Keratinocyte (primary cell): ENCODE results near the gene C22orf39. TPM values are rescaled to one million over a fixed set of nuclear protein-coding genes. Genes with fewer than 3 reads are reported as not detected.

Experiments used
- DNase-seq: peaks from one replicate; pipeline ENCODE4 v3.0.0-alpha.2; 2011; ENCODE audit warnings: low read depth, missing footprints, low spot score
- FAIRE-seq: peaks from 2 replicates; lab custom pipeline; 2011; peaks lifted over from hg19 to GRCh38; lab: Jason Lieb, UNC
- H2AFZ ChIP-seq: 2 replicates; pipeline ENCODE4 v1.6.0; 2012; ENCODE audit warnings: low read length, control low read depth, inconsistent platforms; ENCODE audit not compliant: control insufficient read depth
- H3K27ac ChIP-seq: 2 replicates; pipeline ENCODE4 v1.5.1; 2011; ENCODE audit warnings: low read length; ENCODE audit not compliant: control insufficient read depth, insufficient read depth
- H3K27me3 ChIP-seq: 3 replicates; pipeline ENCODE4 v1.6.0; 2011; ENCODE audit warnings: low read length; ENCODE audit not compliant: control insufficient read depth, insufficient read depth; ENCODE audit errors: extremely low read depth
- H3K36me3 ChIP-seq, 2 experiments: 2 replicates in 1 of 2; 3 replicates in 1 of 2; pipeline ENCODE4 v1.5.1; 2011; ENCODE audit warnings: low read length in 2 of 2, mild to moderate bottlenecking in 1 of 2; ENCODE audit not compliant: control insufficient read depth in 2 of 2, insufficient read depth in 2 of 2; ENCODE audit errors: extremely low read depth in 1 of 2
- H3K4me1 ChIP-seq: 3 replicates; pipeline ENCODE4 v1.5.1; 2011; ENCODE audit warnings: low read length; ENCODE audit not compliant: control insufficient read depth, insufficient read depth; ENCODE audit errors: extremely low read depth
- H3K4me2 ChIP-seq: 3 replicates; pipeline ENCODE4 v1.6.0; 2011; ENCODE audit warnings: low read depth, low read length; ENCODE audit not compliant: control insufficient read depth, insufficient read depth; ENCODE audit errors: extremely low read depth
- H3K4me3 ChIP-seq, 3 experiments: fragments of 200-600 bp in 1 of 3; sonication (generic) in 1 of 3; 2 replicates in 2 of 3; 3 replicates in 1 of 3; pipeline ENCODE4 v1.5.1; 2011 to 2016; ENCODE audit warnings: low read length in 3 of 3, mild to moderate bottlenecking in 3 of 3, control low read depth in 2 of 3, inconsistent platforms in 1 of 3, low read depth in 1 of 3, mixed read lengths in 1 of 3, mixed run types in 1 of 3, moderate library complexity in 1 of 3; ENCODE audit not compliant: control insufficient read depth in 2 of 3, insufficient read depth in 2 of 3; ENCODE audit errors: extremely low read depth in 1 of 3
- H3K79me2 ChIP-seq: 2 replicates; pipeline ENCODE4 v1.6.0; 2012; ENCODE audit warnings: low read length; ENCODE audit not compliant: control insufficient read depth, insufficient read depth
- H3K9ac ChIP-seq: 3 replicates; pipeline ENCODE4 v1.6.0; 2011; ENCODE audit warnings: low read length; ENCODE audit not compliant: control insufficient read depth, insufficient read depth; ENCODE audit errors: extremely low read depth
- H3K9me1 ChIP-seq: 3 replicates; pipeline ENCODE4 v1.6.0; 2011; ENCODE audit warnings: low read length; ENCODE audit not compliant: control insufficient read depth, insufficient read depth; ENCODE audit errors: extremely low read depth
- H3K9me3 ChIP-seq: 2 replicates; pipeline ENCODE4 v1.5.1; 2012; ENCODE audit warnings: low read depth, low read length; ENCODE audit not compliant: control insufficient read depth
- H4K20me1 ChIP-seq: 3 replicates; pipeline ENCODE4 v1.6.0; 2011; ENCODE audit warnings: low read length; ENCODE audit not compliant: control insufficient read depth, insufficient read depth; ENCODE audit errors: extremely low read depth
- CTCF ChIP-seq, 3 experiments: IDR thresholded peaks in 1 of 3; conservative IDR thresholded peaks in 1 of 3; optimal IDR thresholded peaks in 1 of 3; 2 replicates in 2 of 3; 3 replicates in 1 of 3; pipeline versions ENCODE3 to v1.5.1; 2011; ENCODE audit warnings: low read length in 3 of 3, mild to moderate bottlenecking in 3 of 3, moderate library complexity in 2 of 3, control low read depth in 1 of 3, inconsistent platforms in 1 of 3; ENCODE audit not compliant: insufficient read depth in 2 of 3; ENCODE audit errors: extremely low read depth in 1 of 3
- EZH2 ChIP-seq: IDR thresholded peaks from one replicate; pipeline ENCODE4 v1.6.1; 2012; ENCODE audit warnings: inconsistent platforms, mild to moderate bottlenecking, low read length, moderate library complexity
- dilution Hi-C: fragments of 300-500 bp; cut with MboI; formaldehyde crosslinking; loops from one replicate; pipeline ENCODE4 v1.7.0; 2020; ENCODE audit warnings: low sequenced_read_pairs; ENCODE audit not compliant: extremely low pct_ligation_motif_present
- polyA plus RNA-seq, 5 experiments: library from polyadenylated mRNA; depleted of rRNA in 3 of 5; stranded (reverse) in 3 of 5; stranded (forward) in 1 of 5; unstranded in 1 of 5; fragments of >200 nt; gene quantifications; 1 replicate in 1 of 5; 2 replicates in 3 of 5; 3 replicates in 1 of 5; pipeline versions ENCODE4 v1.2.1 to v1.2.3, GENCODE V29; 2011 to 2012; ENCODE audit warnings: missing spikeins in 2 of 5, low read depth in 1 of 5, low replicate concordance in 1 of 5

Gene C22orf39
- polyA plus RNA-seq, 1 donor (not counting 4 experiments of a cell fraction or from before 2014, with no cell fraction given): 13.8 TPM

GRCh38 chr22:19466126-19466716 is 18.7 kb upstream of the C22orf39 start:
- dilution Hi-C loops: loop anchor here (10.0 kb wide), 1 partner anchor 59 kb away; the partner anchor contains the start of gene CLDN5
- FAIRE-seq (no peak), DNase-seq (no peak)
- no peaks in the 10 kb centered on the region for H3K9me1 ChIP-seq
- H2AFZ ChIP-seq: no peak overlapping the region
- H4K20me1 ChIP-seq: no peaks in the 10 kb centered on the region
- H3K36me3 ChIP-seq: peaks cover 54 to 56% of the 10 kb centered on the region in 2 experiments
- no peaks in the 10 kb centered on the region for H3K27me3 ChIP-seq
- TF ChIP-seq CTCF (optimal IDR thresholded peaks at IDR 0.05 in 1 of 3, IDR thresholded peaks at IDR 0.05 in 1 of 3, conservative IDR thresholded peaks at IDR 0.05 in 1 of 3; ENCODE audit: extremely low read depth in 1 of 3, insufficient read depth in 2 of 3, low read length in 3 of 3) (no peak), EZH2 (no peak)
- peaks cover 2% of the 10 kb centered on the region for H3K79me2 ChIP-seq
- no peak overlapping the region for H3K4me3 ChIP-seq
- H3K4me2 ChIP-seq: no peak overlapping the region
- no peaks in the 10 kb centered on the region for H3K9me3 ChIP-seq
- H3K27ac ChIP-seq: no peak overlapping the region
- no peak overlapping the region for H3K9ac ChIP-seq
- H3K4me1 ChIP-seq: no peaks in the 10 kb centered on the region

- Histone ChIP-seq H4K20me1 (no peaks in the 10 kb centered on the region), H3K9me1 (no peaks in the 10 kb centered on the region), H3K4me3 (no peak overlapping the region), H3K9ac (no peak overlapping the region), H3K36me3 (peaks cover 50 to 51% of the 10 kb centered on the region in 2 experiments), H2AFZ (no peak overlapping the region), H3K4me2 (no peak overlapping the region), H3K4me1 (no peaks in the 10 kb centered on the region), H3K79me2 (no peaks in the 10 kb centered on the region), H3K27ac (no peak overlapping the region), H3K27me3 (no peaks in the 10 kb centered on the region), H3K9me3 (no peaks in the 10 kb centered on the region)
- dilution Hi-C loops: loop anchor here (10.0 kb wide), 1 partner anchor 60 kb away; the partner anchor contains the start of gene CLDN5
- TF ChIP-seq CTCF (optimal IDR thresholded peaks at IDR 0.05 in 1 of 3, IDR thresholded peaks at IDR 0.05 in 1 of 3, conservative IDR thresholded peaks at IDR 0.05 in 1 of 3; ENCODE audit: extremely low read depth in 1 of 3, insufficient read depth in 2 of 3, low read length in 3 of 3): no peak
- no peak for FAIRE-seq
- no peak for DNase-seq
Observed at GRCh38 chr22:19464975-19465374, 17.5 kb upstream of the C22orf39 start.
